Gastroesophageal sphincter (tissue), 4 donors: ENCODE data around the gene BBS12. TPM values are rescaled to one million over a fixed set of nuclear protein-coding genes. Genes with fewer than 3 reads are reported as not detected.

ENCODE experiments used
- ATAC-seq: fragments of 150-250 bp; one replicate; pipeline ENCODE4 v1.9.1; 2016; ENCODE audit warnings: mild to moderate bottlenecking, moderate library complexity
- H3K27ac ChIP-seq, 4 donors: fragments of 200-600 bp; sonication (generic) in 3 of 4; 1 replicate in 3 of 4; 2 replicates in 1 of 4; pipeline ENCODE4 v1.5.1; 2016 to 2019
- H3K27me3 ChIP-seq: fragments of 200-600 bp; sonication (generic); one replicate; pipeline ENCODE4 v1.5.1; 2019
- H3K36me3 ChIP-seq, 2 donors: fragments of 200-600 bp; sonication (generic); one replicate each; pipeline ENCODE4 v1.5.1; 2019; ENCODE audit warnings: control low read depth in 1 of 2
- H3K4me1 ChIP-seq, 3 donors: fragments of 200-600 bp; sonication (generic); 1 replicate in 2 of 3; 2 replicates in 1 of 3; pipeline ENCODE4 v1.5.1; 2016 to 2019; ENCODE audit warnings: control low read depth in 2 of 3
- H3K4me3 ChIP-seq, 2 donors: fragments of 200-600 bp; sonication (generic); one replicate each; pipeline ENCODE4 v1.5.1; 2019; ENCODE audit warnings: mild to moderate bottlenecking in 1 of 2, moderate library complexity in 1 of 2
- H3K9me3 ChIP-seq, 3 donors: fragments of 200-600 bp; sonication (generic); one replicate each; pipeline ENCODE4 v1.5.1; 2017 to 2019; ENCODE audit warnings: control low read depth in 2 of 3
- CTCF ChIP-seq, 4 experiments: fragments of 200-600 bp in 2 of 4; fragments of 450-650 bp in 2 of 4; sonication (generic) in 1 of 4; IDR thresholded peaks; one replicate each; pipeline ENCODE4 v1.5.1; 2017 to 2019; ENCODE audit warnings: antibody characterized with exemption in 4 of 4, mild to moderate bottlenecking in 2 of 4, moderate library complexity in 2 of 4
- EP300 ChIP-seq: sonication (generic); formaldehyde crosslinking; IDR thresholded peaks from one replicate; pipeline ENCODE4 v1.6.1; 2017; ENCODE audit warnings: antibody characterized with exemption, mild to moderate bottlenecking
- POLR2A ChIP-seq, 2 donors: fragments of 450-650 bp; IDR thresholded peaks; one replicate each; pipeline ENCODE4 v1.6.1; 2017; ENCODE audit warnings: antibody characterized with exemption in 2 of 2, mild to moderate bottlenecking in 2 of 2, moderate library complexity in 1 of 2
- POLR2AphosphoS5 ChIP-seq: sonication (generic); formaldehyde crosslinking; IDR thresholded peaks from one replicate; pipeline ENCODE4 v1.6.1; 2017; ENCODE audit warnings: antibody characterized with exemption
- WGBS, 2 donors: methylation state at CpG; one replicate each; pipeline ENCODE4 v1.1.5; 2018; ENCODE audit warnings: low coverage in 1 of 2; 5-methylcytosine and 5-hydroxymethylcytosine counted together
- total RNA-seq, 4 donors: library from RNA; depleted of rRNA; stranded (reverse); fragments of >200 nt; gene quantifications; one replicate each; pipeline ENCODE4 v1.1.0, GENCODE V29; 2016

Gene BBS12
- total RNA-seq, 4 donors from 2014 or later, result 4.7 to 7.3 (median 5.9) TPM

GRCh38 chr4:122691988-122692387, 40.5 kb upstream of the BBS12 start:
- no peaks in the 10 kb centered on the region for H3K27me3 ChIP-seq
- WGBS, 2 donors, result 75 to 88% methylated on average over 1 to 4 of the region's 4 CpGs
- H3K36me3 ChIP-seq, result no peaks in the 10 kb centered on the region
- H3K4me3 ChIP-seq, result no peak overlapping the region
- no peak for ATAC-seq
- H3K4me1 ChIP-seq, result peaks cover 0 to 17% (median 3%) of the 10 kb centered on the region in 3 donors
- no peaks in the 10 kb centered on the region for H3K9me3 ChIP-seq
- TF ChIP-seq POLR2A (IDR thresholded peaks at IDR 0.05) (no peak), POLR2AphosphoS5 (no peak), CTCF (IDR thresholded peaks at IDR 0.05) (no peak), EP300 (no peak)
- H3K27ac ChIP-seq, result no peak overlapping the region

- H3K36me3 ChIP-seq, result no peaks in the 10 kb centered on the region
- H3K27me3 ChIP-seq, result no peaks in the 10 kb centered on the region
- H3K9me3 ChIP-seq, result no peaks in the 10 kb centered on the region
- TF ChIP-seq POLR2AphosphoS5, result no peak
- no peak for TF ChIP-seq EP300
- TF ChIP-seq POLR2A (IDR thresholded peaks at IDR 0.05), result no peak
- no peak for TF ChIP-seq CTCF (IDR thresholded peaks at IDR 0.05)
- no peak for ATAC-seq
- no peak overlapping the region for H3K4me3 ChIP-seq
- peaks cover 0 to 15% (median 3%) of the 10 kb centered on the region in 3 donors for H3K4me1 ChIP-seq
- 46 to 63% methylated on average over 1 to 3 of the region's 3 CpGs for WGBS, 2 donors
- no peak overlapping the region for H3K27ac ChIP-seq
These were observed 39.6 kb upstream of the BBS12 start for GRCh38 chr4:122692641-122693520.

- Histone ChIP-seq H3K27ac (no peak overlapping the region), H3K4me1 (no peaks in the 10 kb centered on the region), H3K27me3 (no peaks in the 10 kb centered on the region), H3K4me3 (no peak overlapping the region), H3K9me3 (no peaks in the 10 kb centered on the region), H3K36me3 (no peaks in the 10 kb centered on the region)
- 40 to 56% methylated on average over 1 to 2 of the region's 2 CpGs for WGBS, 2 donors
- no peak for ATAC-seq
- TF ChIP-seq CTCF (IDR thresholded peaks at IDR 0.05) (no peak), POLR2AphosphoS5 (no peak), POLR2A (IDR thresholded peaks at IDR 0.05) (no peak), EP300 (no peak)
These were observed 37.3 kb upstream of the BBS12 start for GRCh38 chr4:122695226-122695625.

GRCh38 chr4:122700178-122700725, 32.3 kb upstream of the BBS12 start:
- H3K4me3 ChIP-seq, result no peak overlapping the region
- no peaks in the 10 kb centered on the region for H3K9me3 ChIP-seq
- no peak overlapping the region for H3K27ac ChIP-seq
- no peaks in the 10 kb centered on the region for H3K27me3 ChIP-seq
- ATAC-seq, result peak; percentile 65
- 44 to 65% methylated on average over 4 to 8 of the region's 8 CpGs for WGBS, 2 donors
- TF ChIP-seq CTCF (IDR thresholded peaks at IDR 0.05) (no peak), POLR2AphosphoS5 (no peak), POLR2A (IDR thresholded peaks at IDR 0.05) (no peak), EP300 (no peak)
- no peaks in the 10 kb centered on the region for H3K36me3 ChIP-seq
- H3K4me1 ChIP-seq, result no peaks in the 10 kb centered on the region

- H3K36me3 ChIP-seq, result no peaks in the 10 kb centered on the region
- no peak overlapping the region for H3K4me3 ChIP-seq
- TF ChIP-seq EP300, result no peak
- no peak for TF ChIP-seq POLR2A (IDR thresholded peaks at IDR 0.05)
- TF ChIP-seq POLR2AphosphoS5, result no peak
- TF ChIP-seq CTCF (IDR thresholded peaks at IDR 0.05), result no peak
- ATAC-seq, result no peak
- no peaks in the 10 kb centered on the region for H3K4me1 ChIP-seq
- H3K9me3 ChIP-seq, result no peaks in the 10 kb centered on the region
- WGBS, 2 donors, result 88 to 91% methylated on average over 5 of the region's 5 CpGs
- H3K27me3 ChIP-seq, result no peaks in the 10 kb centered on the region
- H3K27ac ChIP-seq, result no peak overlapping the region
These were observed 31.4 kb upstream of the BBS12 start for GRCh38 chr4:122701061-122701460.
